GM18861 (cell line): ENCODE results near the gene TUBB4B.

Experiments
- ATAC-seq: cut with Tn5 transposase; IDR thresholded peaks from one replicate; pipeline ENCODE4 v1.9.1; 2021; ENCODE audit not compliant: unreplicated experiment

TUBB4B gene

GRCh38 chr9:137270929-137271695, 30.0 kb downstream of the TUBB4B start:
- no peak for ATAC-seq

GRCh38 chr9:137271696-137272076, 30.6 kb downstream of the TUBB4B start:
- no peak for ATAC-seq

GRCh38 chr9:137272241-137273094, 31.4 kb downstream of the TUBB4B start:
- no peak for ATAC-seq

GRCh38 chr9:137273095-137273490, 32.0 kb downstream of the TUBB4B start:
- no peak for ATAC-seq

GRCh38 chr9:137273611-137274320, 32.7 kb downstream of the TUBB4B start:
- ATAC-seq = no peak

GRCh38 chr9:137275203-137275587, 34.1 kb downstream of the TUBB4B start:
- no peak for ATAC-seq

GRCh38 chr9:137275588-137276472, 34.7 kb downstream of the TUBB4B start:
- no peak for ATAC-seq

- ATAC-seq = no peak
Measured at GRCh38 chr9:137276473-137277328, 35.6 kb downstream of the TUBB4B start.

- peak; percentile 70 for ATAC-seq
Measured at GRCh38 chr9:137277329-137278041, 36.4 kb downstream of the TUBB4B start, which contains the start of gene TOR4A. TOR4A (plus strand) TSS chr9:137277726; CDS start chr9:137278690, 964 bp downstream.

- ATAC-seq = no peak
Measured at GRCh38 chr9:137278061-137278701, 37.1 kb downstream of the TUBB4B start.

GRCh38 chr9:137278721-137279711, 37.9 kb downstream of the TUBB4B start:
- ATAC-seq = no peak

GRCh38 chr9:137279741-137280473, 38.8 kb downstream of the TUBB4B start:
- ATAC-seq = no peak

- ATAC-seq = no peak
Measured at GRCh38 chr9:137280474-137281344, 39.6 kb downstream of the TUBB4B start.

GRCh38 chr9:137281345-137282116, 40.4 kb downstream of the TUBB4B start:
- no peak for ATAC-seq

GRCh38 chr9:137286975-137287383, 45.9 kb downstream of the TUBB4B start:
- ATAC-seq = no peak
